NOMO-1 (cell line): ENCODE measurements around the gene FASTK.
"Not testable (repeated sequence)": the region's sequence is repeated elsewhere in the genome, so short reads cannot be mapped to it uniquely, and the experiment has no call there.

Experiments used
- DNase-seq, 2 experiments: peaks; one replicate each; lab custom pipeline; 2025; ENCODE audit not compliant: unreplicated experiment in 2 of 2; lab: John Stamatoyannopoulos, UW

The FASTK gene

DNA sequence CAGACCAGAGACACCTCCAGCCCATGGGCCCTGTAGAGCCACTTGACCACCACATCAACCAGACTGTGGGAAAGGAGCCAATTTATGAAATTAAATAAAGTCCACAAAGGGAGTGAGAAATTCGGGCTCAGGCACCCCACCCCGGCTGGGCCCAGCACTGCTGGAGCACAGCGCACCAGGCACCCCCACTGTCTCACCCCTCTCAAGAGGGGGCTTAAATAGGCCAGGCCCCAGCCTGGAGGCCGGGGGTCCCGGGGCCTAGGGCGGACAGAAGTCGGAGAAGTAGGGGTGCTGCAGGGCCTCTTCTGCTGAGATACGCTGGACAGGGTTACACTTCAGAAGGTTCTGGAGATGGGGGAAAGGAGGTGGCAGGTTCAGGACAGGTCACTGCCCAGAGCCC, 26.9 kb downstream of the FASTK start:
- no peak for DNase-seq

DNA sequence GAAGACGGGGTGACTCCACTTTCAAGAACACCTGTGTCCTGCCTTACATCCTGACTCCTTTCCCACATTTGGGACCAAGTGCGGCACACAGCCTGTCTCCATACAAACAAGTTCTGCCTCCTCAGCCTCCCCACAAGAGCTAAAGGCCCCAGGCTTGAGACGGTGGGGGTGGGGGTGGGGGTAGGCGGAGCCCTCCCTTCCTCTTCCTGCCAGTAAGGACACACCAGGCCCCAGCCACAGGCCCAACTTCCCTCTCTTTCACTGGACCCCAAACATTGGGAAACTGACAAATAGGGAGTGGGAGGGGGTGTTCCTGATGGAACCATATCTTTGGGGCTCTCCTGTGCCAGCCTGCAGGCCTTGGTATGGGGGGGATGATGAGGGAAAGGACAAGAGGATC, 27.5 kb downstream of the FASTK start:
- no peak for DNase-seq

DNA sequence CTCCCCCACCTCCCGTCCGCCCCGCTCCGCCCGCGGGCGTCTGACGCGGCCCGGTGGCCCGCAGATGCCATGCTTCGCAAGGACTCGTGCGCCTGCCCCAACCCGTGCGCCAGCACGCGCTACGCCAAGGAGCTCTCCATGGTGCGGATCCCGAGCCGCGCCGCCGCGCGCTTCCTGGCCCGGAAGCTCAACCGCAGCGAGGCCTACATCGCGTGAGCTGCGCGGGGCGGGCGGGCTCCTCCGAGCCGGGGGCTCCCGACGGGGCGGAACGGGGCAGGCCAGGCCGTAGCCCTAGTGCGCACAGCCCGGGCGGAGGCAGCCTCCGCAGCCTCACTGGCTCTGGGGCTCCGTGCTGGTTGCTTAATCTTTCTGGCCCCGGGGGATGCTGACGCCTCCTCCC, 29.5 kb downstream of the FASTK start:
- peak; percentile 9 to 16 for DNase-seq

DNA sequence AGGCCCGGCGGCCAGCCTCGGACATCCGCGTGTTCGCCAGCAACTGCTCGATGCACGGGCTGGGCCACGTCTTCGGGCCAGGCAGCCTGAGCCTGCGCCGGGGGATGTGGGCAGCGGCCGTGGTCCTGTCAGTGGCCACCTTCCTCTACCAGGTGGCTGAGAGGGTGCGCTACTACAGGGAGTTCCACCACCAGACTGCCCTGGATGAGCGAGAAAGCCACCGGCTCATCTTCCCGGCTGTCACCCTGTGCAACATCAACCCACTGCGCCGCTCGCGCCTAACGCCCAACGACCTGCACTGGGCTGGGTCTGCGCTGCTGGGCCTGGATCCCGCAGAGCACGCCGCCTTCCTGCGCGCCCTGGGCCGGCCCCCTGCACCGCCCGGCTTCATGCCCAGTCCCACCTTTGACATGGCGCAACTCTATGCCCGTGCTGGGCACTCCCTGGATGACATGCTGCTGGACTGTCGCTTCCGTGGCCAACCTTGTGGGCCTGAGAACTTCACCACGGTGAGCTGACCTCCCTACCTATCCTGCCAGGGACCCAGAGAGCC, 31.6 kb downstream of the FASTK start:
- no peak for DNase-seq

DNA sequence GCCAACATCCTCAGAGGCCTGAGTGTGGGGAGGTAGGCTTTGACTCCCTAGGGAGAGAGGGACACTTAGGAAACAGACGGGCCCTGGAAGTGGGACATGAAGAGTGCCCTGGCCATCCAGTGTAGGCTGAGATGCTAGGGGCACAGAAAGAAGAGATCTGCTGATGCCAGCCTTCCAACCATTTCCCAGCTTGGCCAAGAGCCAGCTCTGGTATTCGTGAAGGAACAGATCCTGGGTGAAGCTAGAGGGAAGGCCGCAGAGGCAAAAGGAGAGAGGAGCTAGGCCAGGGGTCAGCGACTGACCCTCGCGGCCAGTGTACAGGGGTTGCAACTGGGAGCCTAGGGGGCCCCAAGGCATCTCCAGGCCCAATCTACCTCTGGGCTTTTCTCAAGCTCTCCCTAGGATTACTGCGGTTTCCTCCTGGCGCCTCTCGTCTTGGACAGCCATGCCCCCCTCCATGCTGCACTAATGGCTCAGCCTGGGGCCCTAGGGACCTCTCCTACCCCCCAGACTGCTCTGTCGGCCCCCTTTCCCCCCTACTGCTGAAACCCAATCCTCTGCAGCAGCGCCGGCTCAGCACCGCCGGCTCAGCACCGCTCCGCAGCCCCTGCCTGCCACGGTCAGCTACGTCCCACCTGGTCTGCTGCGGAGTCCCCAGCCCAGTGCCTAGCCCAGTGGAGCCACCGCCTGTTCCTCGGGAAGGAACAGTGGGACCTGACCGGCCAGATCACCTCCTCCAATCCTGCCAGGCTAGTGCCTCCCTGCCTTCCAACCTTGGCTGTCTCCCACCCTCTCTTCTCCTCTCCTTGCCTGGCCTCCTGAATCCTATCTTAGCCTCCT, 32.4 kb downstream of the FASTK start, which contains the start of gene ASIC3:
TSS of gene ASIC3 (plus strand) at position 556 of the 840 bp plus-strand sequence. CDS start 355 bp downstream, outside the sequence.
- no peak for DNase-seq

DNA sequence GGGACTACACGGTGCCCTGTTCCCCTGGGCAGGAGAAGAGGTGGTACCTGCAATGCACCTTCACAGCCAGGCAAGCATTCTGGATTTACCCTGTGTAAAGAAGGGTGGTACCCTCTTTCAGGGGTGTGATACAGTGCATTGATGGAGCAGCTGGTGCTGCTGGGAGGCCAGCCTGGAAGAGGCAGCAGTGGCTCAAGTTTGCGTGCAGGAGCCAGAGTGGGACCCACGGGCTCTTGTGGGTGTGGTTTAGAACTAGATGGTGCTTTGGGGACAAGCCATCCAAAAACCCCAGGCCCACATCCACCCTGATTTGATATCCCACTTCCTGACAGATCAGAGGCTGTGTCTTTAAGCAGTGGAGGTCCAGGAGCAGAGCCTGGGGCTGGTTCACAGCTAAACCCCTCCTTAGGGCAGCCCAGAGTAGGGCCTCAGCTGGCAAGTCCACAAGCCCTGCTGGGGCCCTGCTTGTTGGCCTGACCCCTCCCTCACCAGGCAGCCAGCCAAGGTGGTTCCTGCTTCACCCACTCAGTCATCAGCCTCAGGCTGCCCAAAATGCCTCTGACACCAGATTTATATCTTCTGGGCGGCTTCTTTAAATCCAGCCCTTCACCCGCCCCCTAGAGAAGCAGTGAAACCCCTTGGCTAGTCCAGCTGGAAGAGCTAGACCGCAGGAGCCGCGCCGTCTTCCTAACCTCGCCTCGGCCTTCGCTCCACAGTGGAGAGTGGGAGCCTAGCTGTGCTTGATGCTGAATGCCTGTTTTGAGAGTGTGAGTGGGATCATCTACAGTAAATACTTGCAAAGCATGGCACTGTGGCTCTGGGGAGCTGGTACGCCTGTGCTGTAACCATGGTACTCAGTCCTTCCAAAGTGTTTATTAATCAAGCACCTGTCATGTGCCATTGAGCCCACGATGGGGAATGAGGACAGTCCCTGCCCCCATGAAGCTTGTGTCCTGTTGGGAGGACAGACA, 33.7 kb downstream of the FASTK start:
- no peak for DNase-seq

DNA sequence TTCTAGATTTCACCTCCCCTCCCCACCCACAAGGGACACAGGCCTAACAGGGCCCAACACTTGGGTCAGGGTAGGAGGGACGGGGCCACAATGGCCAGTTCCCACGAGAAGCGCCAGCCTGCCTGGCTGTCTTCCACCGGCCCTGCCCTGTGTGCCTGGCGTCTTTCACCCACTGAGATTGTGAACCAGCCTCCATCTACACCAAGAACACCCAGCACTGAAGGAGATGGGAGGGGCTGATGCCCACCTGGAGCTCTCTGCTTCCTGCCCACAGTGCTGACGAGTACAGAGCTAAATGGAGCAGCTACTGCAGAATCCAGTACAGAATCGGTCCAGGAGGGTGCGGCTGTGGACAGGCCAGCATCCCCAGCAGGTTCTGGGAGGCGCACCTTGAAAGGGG, 34.6 kb downstream of the FASTK start:
- no peak for DNase-seq

DNA sequence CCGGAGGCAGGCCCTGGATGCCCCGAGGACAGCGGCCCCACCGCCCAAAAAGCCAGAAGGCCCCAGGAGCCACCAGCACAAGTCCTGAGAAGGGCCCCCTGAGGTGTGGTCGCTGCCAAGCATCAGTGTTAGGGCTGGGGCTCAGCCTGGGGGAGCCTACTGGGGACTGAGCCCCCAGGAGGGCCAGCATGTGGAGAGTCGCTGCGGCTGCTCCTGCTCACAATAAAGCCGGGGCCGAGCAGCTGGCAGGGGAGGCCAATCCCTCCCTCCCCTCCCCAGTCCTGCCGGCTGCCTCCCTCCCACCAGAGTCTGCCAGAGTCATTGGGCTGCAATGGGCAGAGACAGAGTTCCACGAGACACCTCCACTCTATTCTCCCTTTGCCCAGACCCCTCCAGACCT, 35.3 kb downstream of the FASTK start:
- no peak for DNase-seq

DNA sequence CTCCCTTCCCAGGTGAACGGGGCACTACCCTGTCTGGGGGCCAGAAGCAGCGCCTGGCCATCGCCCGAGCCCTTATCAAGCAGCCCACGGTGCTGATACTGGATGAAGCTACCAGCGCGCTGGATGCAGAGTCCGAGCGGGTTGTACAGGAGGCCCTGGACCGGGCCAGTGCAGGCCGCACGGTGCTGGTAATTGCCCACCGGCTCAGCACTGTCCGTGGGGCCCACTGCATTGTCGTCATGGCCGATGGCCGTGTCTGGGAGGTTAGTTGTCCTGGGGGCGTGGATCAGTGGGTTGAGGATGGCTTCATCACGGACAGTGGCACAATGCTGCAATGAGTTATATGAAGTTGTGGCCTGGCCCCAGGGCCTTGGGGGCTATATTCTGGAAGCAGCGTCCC, 36.6 kb downstream of the FASTK start:
- DNase-seq, result no peak

DNA sequence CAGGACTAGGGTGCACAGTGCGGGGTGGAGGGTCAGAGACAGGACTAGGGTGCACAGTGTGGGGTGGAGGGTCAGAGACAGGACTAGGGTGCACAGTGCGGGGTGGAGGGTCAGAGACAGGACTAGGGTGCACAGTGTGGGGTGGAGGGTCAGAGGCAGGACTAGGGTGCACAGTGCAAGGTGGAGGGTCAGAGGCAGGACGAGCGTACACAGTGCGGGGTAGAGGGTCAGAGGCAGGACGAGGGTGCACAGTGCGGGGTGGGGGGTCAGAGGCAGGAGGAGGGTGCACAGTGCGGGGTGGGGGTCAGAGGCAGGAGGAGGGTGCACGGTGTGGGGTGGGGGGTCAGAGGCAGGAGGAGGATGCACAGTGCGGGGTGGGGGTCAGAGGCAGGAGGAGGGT, 37.2 kb downstream of the FASTK start:
- not testable (repeated sequence) for DNase-seq

DNA sequence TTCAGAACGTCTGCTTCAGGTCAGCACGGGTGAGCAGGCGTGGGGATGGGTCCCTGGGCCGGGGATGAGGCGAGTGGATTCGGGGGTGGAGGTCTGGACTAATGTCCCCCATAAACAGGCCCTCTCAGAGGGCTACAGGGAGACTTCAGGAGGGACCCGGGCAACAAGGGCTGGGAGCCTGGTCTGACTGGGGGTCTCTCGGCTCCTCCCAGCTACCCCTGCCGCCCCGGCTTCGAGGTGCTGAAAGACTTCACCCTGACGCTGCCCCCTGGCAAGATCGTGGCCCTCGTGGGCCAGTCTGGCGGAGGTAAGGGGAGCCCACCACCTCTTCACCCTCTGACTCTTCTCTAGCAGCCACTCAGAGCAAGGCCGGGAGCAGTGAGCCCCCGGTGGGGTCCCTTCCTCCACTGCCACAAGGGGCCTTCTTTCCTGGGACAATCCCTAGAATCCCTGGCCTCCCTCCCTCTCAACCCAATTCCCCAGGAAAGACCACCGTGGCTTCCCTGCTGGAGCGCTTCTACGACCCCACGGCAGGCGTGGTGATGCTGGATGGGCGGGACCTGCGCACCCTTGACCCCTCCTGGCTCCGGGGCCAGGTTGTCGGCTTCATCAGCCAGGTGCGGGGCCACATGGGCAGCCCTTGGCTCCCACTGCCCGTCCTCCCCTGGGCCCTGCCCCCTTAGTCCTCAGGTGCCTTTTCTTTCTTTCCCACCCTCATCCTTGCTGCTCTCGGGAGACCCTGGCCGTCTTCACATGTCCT, 39.8 kb downstream of the FASTK start:
- DNase-seq, result no peak

DNA sequence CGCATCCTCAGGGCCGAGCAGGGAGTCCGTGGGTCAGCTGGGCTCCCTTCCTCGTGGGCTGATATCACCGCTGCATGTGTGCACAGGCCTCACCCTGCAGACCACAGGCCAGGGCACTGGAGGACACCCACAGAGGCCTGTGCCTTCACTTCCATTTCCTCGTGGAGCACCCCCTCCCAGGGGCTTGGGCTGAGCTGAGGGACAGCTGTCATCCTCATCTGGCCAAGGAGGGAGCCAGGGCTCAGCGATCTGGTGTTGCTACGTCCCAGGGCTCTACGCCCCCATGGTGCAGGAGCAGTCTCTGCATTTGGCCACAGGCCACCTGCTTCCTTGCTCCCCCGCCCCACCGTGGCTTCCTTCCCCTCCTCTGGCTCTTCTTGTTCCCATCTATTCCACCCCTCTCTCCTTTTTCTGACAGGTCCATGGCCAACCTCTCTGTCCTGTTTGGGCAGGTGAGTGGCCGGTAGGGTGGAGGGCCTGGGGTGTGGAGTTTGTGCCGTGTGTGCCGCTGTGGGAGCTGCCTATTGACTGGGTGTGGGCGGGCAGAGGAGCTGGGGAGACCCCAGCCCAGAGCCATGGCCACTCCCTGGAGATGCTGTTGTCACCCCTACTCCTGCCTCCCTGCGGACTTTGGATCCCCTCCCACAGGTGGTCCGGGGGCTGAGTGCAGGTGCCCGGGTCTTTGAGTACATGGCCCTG, 40.6 kb downstream of the FASTK start:
- no peak for DNase-seq

DNA sequence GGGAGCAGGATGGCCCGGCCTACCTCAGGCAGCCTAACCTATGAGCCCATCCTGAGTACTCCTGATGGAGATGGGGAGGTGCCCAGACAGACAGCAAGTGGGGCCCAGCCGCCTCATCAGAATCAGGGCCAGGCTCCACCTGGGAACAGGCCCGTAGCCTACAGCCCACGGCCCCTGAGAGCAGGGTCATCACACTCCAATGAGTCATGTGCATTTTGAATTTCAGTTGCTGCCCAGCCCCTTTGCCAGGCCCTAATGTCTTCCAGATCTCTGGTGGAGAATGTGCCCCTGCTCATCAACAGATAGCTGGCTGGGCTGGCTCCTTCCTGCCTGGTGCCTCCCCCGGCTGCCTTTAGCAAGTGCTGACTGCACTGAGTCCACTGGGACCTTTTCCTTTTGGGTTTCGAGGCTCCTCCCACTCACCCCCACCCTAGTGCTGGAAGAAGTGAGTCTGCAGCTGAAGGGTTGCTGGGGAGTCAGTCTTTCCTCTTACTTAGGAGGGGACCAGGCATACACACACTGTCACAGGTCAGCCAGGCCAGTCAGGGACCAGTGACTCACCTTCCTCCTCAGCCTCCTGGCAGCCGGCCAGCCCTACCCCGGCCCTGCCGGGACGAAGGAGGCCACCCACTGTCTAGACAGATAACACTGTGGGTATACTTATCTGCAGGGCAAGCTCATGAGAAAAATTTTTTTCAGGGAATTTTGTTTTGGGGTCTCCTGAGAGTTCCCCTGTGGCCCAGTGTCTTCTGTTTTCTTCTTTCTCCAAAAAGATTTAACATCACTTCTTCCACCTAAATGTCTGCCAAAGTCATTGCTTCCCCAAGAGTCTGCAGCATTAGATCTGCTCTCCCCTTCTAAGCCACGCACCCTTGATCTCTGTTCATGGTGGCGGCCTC, 41.4 kb downstream of the FASTK start:
- DNase-seq, result peak in 1 of 2 experiments; percentile 22

DNA sequence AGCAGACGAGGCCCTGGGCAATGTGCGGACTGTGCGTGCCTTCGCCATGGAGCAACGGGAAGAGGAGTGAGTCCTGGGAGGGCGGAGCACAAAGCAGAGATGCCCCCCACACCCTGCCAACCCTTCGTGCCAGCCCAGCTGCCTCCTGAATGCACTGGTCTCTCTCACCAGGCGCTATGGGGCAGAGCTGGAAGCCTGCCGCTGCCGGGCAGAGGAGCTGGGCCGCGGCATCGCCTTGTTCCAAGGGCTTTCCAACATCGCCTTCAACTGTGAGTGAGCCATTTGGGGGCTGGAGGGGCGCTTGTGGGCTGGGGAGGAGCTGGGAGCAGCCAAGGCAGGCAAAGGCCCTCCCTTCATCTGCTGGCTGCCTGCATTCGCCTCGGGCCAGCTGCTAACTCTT, 44.7 kb downstream of the FASTK start:
- DNase-seq, result no peak

DNA sequence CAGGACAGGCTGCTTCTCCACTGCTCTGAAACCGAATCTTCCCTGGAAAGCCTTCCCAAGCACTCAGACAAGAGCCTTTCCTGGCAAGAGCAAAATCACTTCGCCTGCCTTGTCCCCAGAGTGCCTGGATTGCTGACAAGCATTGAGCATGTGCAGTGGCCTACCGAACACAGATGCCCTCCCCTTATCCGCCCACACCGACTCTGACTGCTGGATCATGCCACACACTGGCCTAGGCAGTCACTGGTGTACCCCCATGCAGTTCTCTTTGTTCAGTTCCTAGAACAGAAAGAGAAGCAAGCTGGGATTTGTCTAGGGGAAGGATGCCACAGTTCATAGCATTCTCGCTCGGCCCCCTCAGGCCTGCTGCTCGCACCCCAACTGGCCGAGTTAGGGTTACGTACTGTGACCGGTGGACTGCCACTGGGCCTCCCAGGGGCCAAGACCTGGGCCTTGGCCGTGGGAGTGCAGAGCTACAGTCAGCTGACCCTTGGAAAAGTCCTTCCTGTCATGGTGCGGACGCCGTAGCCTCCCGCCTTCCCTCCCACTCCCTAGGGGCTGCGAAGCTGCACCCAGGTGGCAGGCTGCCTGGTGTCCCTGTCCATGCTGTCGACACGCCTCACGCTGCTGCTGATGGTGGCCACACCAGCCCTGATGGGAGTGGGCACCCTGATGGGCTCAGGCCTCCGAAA, 45.4 kb downstream of the FASTK start:
- no peak for DNase-seq

DNA sequence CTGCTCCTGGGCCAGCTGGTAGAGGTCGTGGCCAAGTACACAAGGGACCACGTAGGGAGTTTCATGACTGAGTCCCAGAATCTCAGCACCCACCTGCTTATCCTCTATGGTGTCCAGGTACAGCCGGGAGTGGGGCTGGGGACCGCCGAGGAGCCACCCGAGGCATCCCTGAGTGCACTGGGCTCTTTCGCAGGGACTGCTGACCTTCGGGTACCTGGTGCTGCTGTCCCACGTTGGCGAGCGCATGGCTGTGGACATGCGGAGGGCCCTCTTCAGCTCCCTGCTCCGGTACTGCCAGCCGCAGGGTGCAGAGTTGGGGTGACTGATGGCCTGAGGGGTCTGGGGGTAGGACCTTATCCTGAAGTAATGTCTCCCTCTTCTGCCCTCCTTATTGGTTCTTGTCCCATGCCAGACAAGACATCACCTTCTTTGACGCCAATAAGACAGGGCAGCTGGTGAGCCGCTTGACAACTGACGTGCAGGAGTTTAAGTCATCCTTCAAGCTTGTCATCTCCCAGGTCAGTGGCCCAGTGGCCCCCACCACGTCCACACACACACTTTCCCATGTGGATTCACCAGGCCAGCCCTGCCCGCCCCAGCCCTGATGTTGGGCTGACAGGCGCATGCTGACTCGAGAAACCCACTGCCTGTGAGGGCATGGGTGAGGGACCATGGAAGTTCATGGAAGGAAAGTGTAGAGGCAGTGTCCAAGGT, 46.1 kb downstream of the FASTK start:
- DNase-seq, result no peak

DNA sequence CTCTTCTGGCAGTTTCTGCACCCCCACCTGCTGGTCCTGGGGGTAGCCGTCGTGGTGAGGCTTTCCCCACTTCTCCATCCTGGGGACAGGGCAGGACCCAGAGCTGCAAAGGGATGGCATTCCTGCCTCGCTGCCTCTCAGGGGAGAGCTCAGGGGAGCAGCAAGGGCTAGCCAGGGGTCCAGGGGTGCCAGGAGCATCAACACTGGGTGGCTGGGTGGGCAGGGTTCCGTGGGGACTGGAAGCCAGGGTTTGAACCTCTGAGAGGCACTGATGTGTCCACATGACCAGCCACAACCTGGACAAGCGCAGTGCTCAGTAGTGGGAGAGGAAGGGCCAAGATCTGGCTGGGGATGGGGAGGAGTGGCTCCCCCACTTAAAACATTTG, 46.8 kb downstream of the FASTK start:
- no peak for DNase-seq
